Measurements from ENCODE around the gene MAGI2.
"Not testable (repeated sequence)": the region's sequence is repeated elsewhere in the genome, so short reads cannot be mapped to it uniquely, and the experiment has no call there.

Gene MAGI2

GRCh38 chr7:78530351-78530750 lies 923.1 kb downstream of the MAGI2 start:
- DNase-seq: peak; percentile 77

GRCh38 chr7:78529392-78529791 lies 924.1 kb downstream of the MAGI2 start:
- DNase-seq: peak; percentile 78

- peak; percentile 34 for DNase-seq
These were observed 924.5 kb downstream of the MAGI2 start for GRCh38 chr7:78528964-78529363.

- DNase-seq: no peak
These were observed 929.5 kb downstream of the MAGI2 start for GRCh38 chr7:78523930-78524329.

GRCh38 chr7:78521961-78522360 lies 931.5 kb downstream of the MAGI2 start:
- DNase-seq: no peak

- no peak for DNase-seq
These were observed 937.0 kb downstream of the MAGI2 start for GRCh38 chr7:78516450-78516849.

GRCh38 chr7:78514634-78515033 lies 938.8 kb downstream of the MAGI2 start:
- no peak for DNase-seq

- peak; percentile 71 for DNase-seq
These were observed 942.8 kb downstream of the MAGI2 start for GRCh38 chr7:78510580-78511188.

GRCh38 chr7:78503301-78503700 lies 950.2 kb downstream of the MAGI2 start:
- DNase-seq: not testable (repeated sequence)

- DNase-seq: no peak
These were observed 952.4 kb downstream of the MAGI2 start for GRCh38 chr7:78501064-78501463.

GRCh38 chr7:78499971-78500370 lies 953.5 kb downstream of the MAGI2 start:
- DNase-seq: peak; percentile 41

- DNase-seq: peak; percentile 32
These were observed 954.2 kb downstream of the MAGI2 start for GRCh38 chr7:78499283-78499682.

- no peak for DNase-seq
These were observed 955.6 kb downstream of the MAGI2 start for GRCh38 chr7:78497728-78498427.

GRCh38 chr7:78496096-78496630 lies 957.3 kb downstream of the MAGI2 start:
- DNase-seq: no peak

GRCh38 chr7:78493401-78493800 lies 960.1 kb downstream of the MAGI2 start:
- DNase-seq: no peak

- no peak for DNase-seq
These were observed 961.3 kb downstream of the MAGI2 start for GRCh38 chr7:78492146-78492545.

GRCh38 chr7:78490524-78490923 lies 962.9 kb downstream of the MAGI2 start:
- DNase-seq: no peak

- peak; percentile 29 for DNase-seq
These were observed 963.8 kb downstream of the MAGI2 start for GRCh38 chr7:78489476-78490240.

GRCh38 chr7:78487464-78487863 lies 966.0 kb downstream of the MAGI2 start:
- no peak for DNase-seq

GRCh38 chr7:78479348-78479747 lies 974.1 kb downstream of the MAGI2 start:
- DNase-seq: peak; percentile 14

GRCh38 chr7:78476851-78477405 lies 976.5 kb downstream of the MAGI2 start:
- peak; percentile 24 for DNase-seq

- peak; percentile 13 for DNase-seq
These were observed 979.7 kb downstream of the MAGI2 start for GRCh38 chr7:78473571-78474301.
